ENCODE results near the gene SMYD3. TPM values are rescaled to one million over a fixed set of nuclear protein-coding genes. Genes with fewer than 3 reads are reported as not detected.

The SMYD3 gene
- total and polyA plus RNA-seq, 10 of the 15 experiments (the other 5 are each of a cell fraction or from before 2014, with no cell fraction given), result 18.3 to 54.0 (median 24.8) TPM

GRCh38 chr1:245876586-245876985, 630.5 kb downstream of the SMYD3 start:
- SMC1A ChIA-PET (ENCODE audit: uncharacterized antibody, unreplicated experiment), result interaction anchor here (0.8 to 1.4 kb wide), 5 partner anchors 10 to 76 kb away, joined by 3 to 4 read pairs (median 3); no protein-coding TSS in a partner anchor
- Histone ChIP-seq H3K4me2 (ENCODE audit: control insufficient read depth, insufficient read depth) (no peak overlapping the region), H4K20me1 (ENCODE audit: control insufficient read depth, insufficient read depth) (no peaks in the 10 kb centered on the region), H3K27ac (ENCODE audit: control insufficient read depth, insufficient read depth) (no peak overlapping the region), H3K9ac (ENCODE audit: control insufficient read depth, insufficient read depth, low read length) (no peak overlapping the region), H3K79me2 (ENCODE audit: control insufficient read depth, insufficient read depth, low read length) (no peaks in the 10 kb centered on the region), H3K4me1 (ENCODE audit: control insufficient read depth, insufficient read depth, low read length) (no peaks in the 10 kb centered on the region), H3K27me3 (replicated peaks in 1 of 2; ENCODE audit: control insufficient read depth in 2 of 2, insufficient read depth in 2 of 2, low read length in 1 of 2) (no peaks in the 10 kb centered on the region), H2AFZ (ENCODE audit: control insufficient read depth, low read depth, low read length) (no peak overlapping the region), H3K4me3 (no peak overlapping the region), H3K36me3 (ENCODE audit: control insufficient read depth in 2 of 2, insufficient read depth in 2 of 2, low read length in 1 of 2) (no peaks in the 10 kb centered on the region), H3K9me3 (replicated peaks; ENCODE audit: control insufficient read depth, insufficient read depth, low read length) (no peaks in the 10 kb centered on the region)
- CTCF ChIA-PET, result interaction anchor here (1.5 kb wide), 1 partner anchor 12 kb away, joined by 8 read pairs; no protein-coding TSS in a partner anchor
- RAD21 ChIA-PET (ENCODE audit: unreplicated experiment), result interaction anchor here (1.4 kb wide), 1 partner anchor 12 kb away, joined by 3 read pairs; no protein-coding TSS in a partner anchor
- no peak for ATAC-seq
- in situ Hi-C loops (cut with MboI) (no loop called here), intact Hi-C loops (cut with micrococcal nuclease; ENCODE audit: unreplicated experiment) (no loop called here)
- DNase-seq (ENCODE audit: low read depth, low spot score), result no peak
- 74% methylated on average over 5 of the region's 5 CpGs for WGBS (ENCODE audit: insufficient coverage, insufficient replicate concordance, low lambda C conversion rate, missing lambda C conversion rate)
- POLR2A ChIA-PET, result no interaction called here
- no peak for FAIRE-seq
- TF ChIP-seq NR2C2 (IDR thresholded peaks at IDR 0.05; ENCODE audit: borderline replicate concordance, control insufficient read depth, insufficient read length, low read depth) (no peak), RFX5 (IDR thresholded peaks at IDR 0.05; ENCODE audit: low read depth, low read length) (no peak), POLR2AphosphoS5 (IDR thresholded peaks at IDR 0.05; ENCODE audit: low read length) (no peak), TCF7 (IDR thresholded peaks at IDR 0.05; ENCODE audit: borderline replicate concordance) (no peak), MLLT1 (IDR thresholded peaks at IDR 0.05) (no peak), RAD21 (IDR thresholded peaks at IDR 0.05; ENCODE audit: insufficient read depth, low read depth, low read length) (no peak), NR2F1 (conservative IDR thresholded peaks at IDR 0.05) (no peak), NFXL1 (IDR thresholded peaks at IDR 0.05; ENCODE audit: borderline replicate concordance) (no peak), DPF2 (IDR thresholded peaks at IDR 0.05) (no peak)
- no TSS peak for BruUV-seq (replicated peaks)
